CD4-positive, alpha-beta T cell (primary cell): ENCODE data around the gene DIAPH2. TPM values are rescaled to one million over a fixed set of nuclear protein-coding genes. Genes with fewer than 3 reads are reported as not detected.

Source experiments
- ATAC-seq: fragments of 200-7000 bp; cut with Tn5 transposase; one replicate; pipeline ENCODE4 v1.10.0; 2022; ENCODE audit warnings: mild to moderate bottlenecking; ENCODE audit not compliant: poor library complexity
- CTCF ChIA-PET: fragments of 350-600 bp; sonication (Branson Sonifier 250); formaldehyde crosslinking; loops from one replicate; lab custom pipeline; 2021; ENCODE audit warnings: antibody characterized with exemption, inconsistent platforms; lab: Charles Lee
- POLR2A ChIA-PET: fragments of 350-600 bp; sonication (Branson Sonifier 250); formaldehyde crosslinking; loops from one replicate; lab custom pipeline; 2021; ENCODE audit warnings: antibody characterized with exemption, inconsistent platforms; lab: Charles Lee
- DNase-seq, 14 experiments: peaks; one replicate each; pipeline ENCODE4 v3.0.0-alpha.2; 2013 to 2020; ENCODE audit warnings: mixed read lengths in 2 of 14
- H3K27ac ChIP-seq, 2 donors: one replicate each; pipeline versions ENCODE4 v1.5.1 to v1.7.0; 2013; ENCODE audit warnings: low read length in 2 of 2, low read depth in 1 of 2, mild to moderate bottlenecking in 1 of 2
- H3K27me3 ChIP-seq, 2 experiments: 1 replicate in 1 of 2; 2 replicates in 1 of 2; pipeline versions ENCODE4 v1.6.1 to v1.7.0; 2013; ENCODE audit warnings: low read length in 2 of 2, control low read depth in 1 of 2, mild to moderate bottlenecking in 1 of 2, moderate library complexity in 1 of 2; ENCODE audit not compliant: insufficient read depth in 2 of 2, control insufficient read depth in 1 of 2
- H3K36me3 ChIP-seq: one replicate; pipeline ENCODE4 v1.6.1; 2013; ENCODE audit warnings: low read length, control low read depth; ENCODE audit not compliant: insufficient read depth
- H3K4me1 ChIP-seq: one replicate; pipeline ENCODE4 v1.6.1; 2013; ENCODE audit warnings: low read length, control low read depth; ENCODE audit not compliant: insufficient read depth
- H3K4me3 ChIP-seq: one replicate; pipeline ENCODE4 v1.5.1; 2013; ENCODE audit warnings: mild to moderate bottlenecking, low read length, moderate library complexity
- H3K9me3 ChIP-seq, 2 experiments: 1 replicate in 1 of 2; 2 replicates in 1 of 2; pipeline versions ENCODE4 v1.6.1 to v1.7.0; 2013; ENCODE audit warnings: low read length in 2 of 2, mild to moderate bottlenecking in 2 of 2, control low read depth in 1 of 2, moderate library complexity in 1 of 2; ENCODE audit not compliant: control insufficient read depth in 1 of 2, insufficient read depth in 1 of 2
- H3K27ac Mint-ChIP-seq: one replicate; pipeline ENCODE4 v1.8.0; 2020; ENCODE audit warnings: mixed read lengths
- H3K27me3 Mint-ChIP-seq: one replicate; pipeline ENCODE4 v1.8.0; 2021; ENCODE audit warnings: mixed read lengths
- H3K36me3 Mint-ChIP-seq: one replicate; pipeline ENCODE4 v1.8.0; 2021; ENCODE audit warnings: low read depth, mixed read lengths
- H3K4me1 Mint-ChIP-seq: one replicate; pipeline ENCODE4 v1.8.0; 2021; ENCODE audit warnings: low read depth, mixed read lengths
- H3K4me3 Mint-ChIP-seq: one replicate; pipeline ENCODE4 v1.8.0; 2020; ENCODE audit warnings: mild to moderate bottlenecking, mixed read lengths
- H3K9me3 Mint-ChIP-seq: one replicate; pipeline ENCODE4 v1.8.0; 2020; ENCODE audit warnings: mixed read lengths
- CTCF ChIP-seq: fragments of 200-600 bp; IDR thresholded peaks from one replicate; pipeline ENCODE4 v1.8.0; 2022; ENCODE audit warnings: antibody characterized with exemption, mild to moderate bottlenecking
- intact Hi-C, 2 experiments: fragments of 100-400 bp; cut with DNase I in 1 of 2; cut with micrococcal nuclease in 1 of 2; formaldehyde crosslinking; loops; one replicate each; pipeline versions ENCODE4 v1.15.1 to v1.9.0; 2023 to 2025; cut with DNase I, micrococcal nuclease
- total RNA-seq, 174 experiments: library from RNA in 2 of 174; stranded (reverse) in 2 of 174; gene quantifications; one replicate each; pipeline ENCODE4 v1.2.3 and lab custom pipeline; 2021 to 2026

DIAPH2 gene
- total RNA-seq, 2 experiments from 2014 or later = 11.4 to 11.7 TPM

- Mint-ChIP-seq H3K36me3 (peaks cover 3% of the 10 kb centered on the region), H3K27me3 (no peaks in the 10 kb centered on the region), H3K4me3 (no peak overlapping the region), H3K4me1 (no peaks in the 10 kb centered on the region), H3K27ac (no peak overlapping the region), H3K9me3 (no peaks in the 10 kb centered on the region)
- no peak for TF ChIP-seq CTCF
- ChIA-PET CTCF (no interaction called here), POLR2A (no interaction called here)
- H3K27me3 ChIP-seq = no peaks in the 10 kb centered on the region
- intact Hi-C loops = no loop called here
- no peak overlapping the region for H3K4me3 ChIP-seq
- H3K4me1 ChIP-seq = no peaks in the 10 kb centered on the region
- ATAC-seq = no peak
- H3K36me3 ChIP-seq = no peaks in the 10 kb centered on the region
- H3K9me3 ChIP-seq = no peaks in the 10 kb centered on the region
- no peak for DNase-seq
- no peak overlapping the region for H3K27ac ChIP-seq
Observed at GRCh38 chrX:97358941-97359340, 674.3 kb downstream of the DIAPH2 start.

GRCh38 chrX:97363843-97364242 lies 679.2 kb downstream of the DIAPH2 start:
- ATAC-seq (no peak), DNase-seq (no peak)
- Mint-ChIP-seq H3K27ac (no peak overlapping the region), H3K36me3 (no peaks in the 10 kb centered on the region), H3K27me3 (no peaks in the 10 kb centered on the region), H3K4me3 (no peak overlapping the region), H3K9me3 (no peaks in the 10 kb centered on the region), H3K4me1 (no peaks in the 10 kb centered on the region)
- H3K4me1 ChIP-seq = no peaks in the 10 kb centered on the region
- intact Hi-C loops = no loop called here
- ChIA-PET CTCF (interaction anchor here (0.8 kb wide), 1 partner anchor 34 kb away, joined by 3 read pairs; no protein-coding TSS in a partner anchor), POLR2A (no interaction called here)
- H3K9me3 ChIP-seq = no peaks in the 10 kb centered on the region
- no peaks in the 10 kb centered on the region for H3K36me3 ChIP-seq
- H3K4me3 ChIP-seq = no peak overlapping the region
- TF ChIP-seq CTCF = no peak
- no peaks in the 10 kb centered on the region for H3K27me3 ChIP-seq
- H3K27ac ChIP-seq = no peak overlapping the region

GRCh38 chrX:97366237-97366636 lies 681.6 kb downstream of the DIAPH2 start:
- Mint-ChIP-seq H3K27ac (no peak overlapping the region), H3K4me1 (no peaks in the 10 kb centered on the region), H3K36me3 (no peaks in the 10 kb centered on the region), H3K4me3 (no peak overlapping the region), H3K27me3 (no peaks in the 10 kb centered on the region), H3K9me3 (no peaks in the 10 kb centered on the region)
- no peak overlapping the region for H3K27ac ChIP-seq
- intact Hi-C loops = no loop called here
- ATAC-seq (no peak), DNase-seq (no peak)
- no peak overlapping the region for H3K4me3 ChIP-seq
- H3K9me3 ChIP-seq = no peaks in the 10 kb centered on the region
- CTCF ChIA-PET = no interaction called here
- H3K4me1 ChIP-seq = no peaks in the 10 kb centered on the region
- H3K36me3 ChIP-seq = no peaks in the 10 kb centered on the region
- no peaks in the 10 kb centered on the region for H3K27me3 ChIP-seq
- TF ChIP-seq CTCF = no peak
- POLR2A ChIA-PET = no interaction called here
